ENCODE measurements around the gene TP53. TPM values are rescaled to one million over a fixed set of nuclear protein-coding genes. Genes with fewer than 3 reads are reported as not detected.

Gene TP53
- total RNA-seq (10 to 100 TPM; 29.4 to 57.0 TPM), polyA plus RNA-seq (10 to 100 TPM; 22.3 to 25.6 TPM)
- long read RNA-seq, donor 1, partial matches to known transcripts: 18 of 25 reads
- long read RNA-seq, donor 1, other reads (novel, unspliced or antisense): 0 of 25 reads
- long read RNA-seq, donor 2, partial matches to known transcripts: 29 of 32 reads
- long read RNA-seq, donor 2, other reads (novel, unspliced or antisense): 0 of 32 reads
- long read RNA-seq, donor 3, partial matches to known transcripts: 0 of 3 reads
- long read RNA-seq, donor 3, other reads (novel, unspliced or antisense): 0 of 3 reads
- long read RNA-seq, donor 4, partial matches to known transcripts: 0 of 4 reads
- long read RNA-seq, donor 4, other reads (novel, unspliced or antisense): 0 of 4 reads
- long read RNA-seq, donor 5, transcript TP53-227 (11 exons, 2,579 nt): major isoform, 10 of 22 reads
- long read RNA-seq, donor 5, partial matches to known transcripts: 7 of 22 reads
- long read RNA-seq, donor 5, other reads (novel, unspliced or antisense): 0 of 22 reads

- 0 to 1% methylated on average over 30 of the region's 30 CpGs for WGBS, 2 donors
- ATAC-seq (ENCODE audit: insufficient read depth, low FRiP score): peak; percentile 61
- Histone ChIP-seq H3K9me3 (ENCODE audit: control insufficient read depth in 4 of 4, insufficient read depth in 3 of 4, low read length in 3 of 4) (no peaks in the 10 kb centered on the region), H3K4me1 (ENCODE audit: control insufficient read depth in 5 of 5, insufficient read depth in 5 of 5, low read length in 5 of 5) (peaks cover 7 to 30% (median 8%) of the 10 kb centered on the region in 5 donors), H3K4me3 (peak within 1 kb of the TSS; percentile 87), H3K36me3 (ENCODE audit: control insufficient read depth in 4 of 4, insufficient read depth in 4 of 4, low read length in 4 of 4) (peaks cover 0 to 9% (median 2%) of the 10 kb centered on the region in 4 donors), H3K27me3 (ENCODE audit: control insufficient read depth in 3 of 3, insufficient read depth in 3 of 3, low read length in 2 of 3) (no peaks in the 10 kb centered on the region), H3K27ac (ENCODE audit: low read depth in 1 of 2, low read length in 1 of 2) (peak within 1 kb of the TSS; percentile 86 to 99), H3K9ac (ENCODE audit: insufficient read depth in 1 of 2, low read length in 2 of 2) (peak within 1 kb of the TSS; percentile 89 to 100)
- peak; percentile 9 for TF ChIP-seq CTCF (IDR thresholded peaks at IDR 0.05; ENCODE audit: control extremely low read depth, extremely low read depth)
- DNase-seq: peak; percentile 94 to 97 (median 97)
Measured at GRCh38 chr17:7687072-7687907, at the start of gene TP53. Gene TP53 (minus strand): TSS chr17:7687490. CDS start chr17:7676594, 10,896 bp downstream.

GRCh38 chr17:7732981-7733539 lies 45.8 kb upstream of the TP53 start:
- Histone ChIP-seq H3K4me3 (no peak overlapping the region), H3K9ac (ENCODE audit: insufficient read depth in 1 of 2, low read length in 2 of 2) (no peak overlapping the region), H3K27me3 (ENCODE audit: control insufficient read depth in 3 of 3, insufficient read depth in 3 of 3, low read length in 2 of 3) (no peaks in the 10 kb centered on the region), H3K9me3 (ENCODE audit: control insufficient read depth in 4 of 4, insufficient read depth in 3 of 4, low read length in 3 of 4) (no peaks in the 10 kb centered on the region), H3K4me1 (ENCODE audit: control insufficient read depth in 5 of 5, insufficient read depth in 5 of 5, low read length in 5 of 5) (peaks cover 0 to 1% (median 0%) of the 10 kb centered on the region in 5 donors), H3K36me3 (ENCODE audit: control insufficient read depth in 4 of 4, insufficient read depth in 4 of 4, low read length in 4 of 4) (no peaks in the 10 kb centered on the region), H3K27ac (ENCODE audit: low read depth in 1 of 2, low read length in 1 of 2) (no peak overlapping the region)
- no peak for ATAC-seq (ENCODE audit: insufficient read depth, low FRiP score)
- no peak for TF ChIP-seq CTCF (IDR thresholded peaks at IDR 0.05; ENCODE audit: control extremely low read depth, extremely low read depth)
- 69 to 77% methylated on average over 14 of the region's 14 CpGs for WGBS, 2 donors
- DNase-seq: peak; percentile 59 to 83 (median 63)

GRCh38 chr17:7729816-7730215 lies 42.5 kb upstream of the TP53 start:
- no peak for TF ChIP-seq CTCF (IDR thresholded peaks at IDR 0.05; ENCODE audit: control extremely low read depth, extremely low read depth)
- Histone ChIP-seq H3K4me1 (ENCODE audit: control insufficient read depth in 5 of 5, insufficient read depth in 5 of 5, low read length in 5 of 5) (peaks cover 0 to 6% (median 0%) of the 10 kb centered on the region in 5 donors), H3K4me3 (no peak overlapping the region), H3K36me3 (ENCODE audit: control insufficient read depth in 4 of 4, insufficient read depth in 4 of 4, low read length in 4 of 4) (no peaks in the 10 kb centered on the region), H3K27me3 (ENCODE audit: control insufficient read depth in 3 of 3, insufficient read depth in 3 of 3, low read length in 2 of 3) (no peaks in the 10 kb centered on the region), H3K9ac (ENCODE audit: insufficient read depth in 1 of 2, low read length in 2 of 2) (no peak overlapping the region), H3K27ac (ENCODE audit: low read depth in 1 of 2, low read length in 1 of 2) (no peak overlapping the region), H3K9me3 (ENCODE audit: control insufficient read depth in 4 of 4, insufficient read depth in 3 of 4, low read length in 3 of 4) (no peaks in the 10 kb centered on the region)
- WGBS, 2 donors: 15 to 44% methylated on average over 1 of the region's 1 CpG
- ATAC-seq (ENCODE audit: insufficient read depth, low FRiP score) (no peak), DNase-seq (no peak)

Data from lung (tissue), 16 donors.